ENCODE data around the gene FAM3D. TPM values are rescaled to one million over a fixed set of nuclear protein-coding genes. Genes with fewer than 3 reads are reported as not detected.

Gene FAM3D
- total and polyA plus RNA-seq, 3 donors from 2014 or later: 0.19 to 0.41 TPM; not detected in 1

DNA sequence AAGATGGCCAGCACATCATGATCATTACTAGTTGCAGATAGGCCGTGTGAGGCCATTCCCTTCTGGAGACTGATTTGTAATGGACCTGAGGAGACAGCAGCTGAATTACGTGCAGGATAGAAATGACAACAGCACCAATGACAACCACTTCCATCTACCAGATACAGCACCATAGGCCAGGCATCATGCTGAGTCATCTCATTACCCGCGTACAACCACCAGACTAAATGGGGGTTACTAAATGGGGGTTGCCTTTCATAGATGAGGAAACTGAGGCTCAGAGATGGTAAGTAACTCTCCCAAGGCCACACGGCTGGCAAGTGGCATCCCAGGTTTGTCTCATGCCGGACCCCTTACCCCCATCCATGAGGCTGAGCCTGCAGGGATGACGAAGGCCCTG is 56.6 kb downstream of the FAM3D start:
- TF ChIP-seq POLR2A (IDR thresholded peaks at IDR 0.05): no peak

GRCh38 chr3:58608648-58609047 is 57.9 kb downstream of the FAM3D start:
- 89 to 97% methylated on average over 5 of the region's 5 CpGs for WGBS, 2 donors
- no peaks in the 10 kb centered on the region for H3K36me3 ChIP-seq (ENCODE audit: low read depth, missing control alignments)
- H3K4me3 ChIP-seq: no peak overlapping the region
- intact Hi-C loops (cut with DNase I; ENCODE audit: low total_unique reads): no loop called here
- no peak for DNase-seq
- no peaks in the 10 kb centered on the region for H3K27me3 ChIP-seq
- H3K9me3 ChIP-seq: no peaks in the 10 kb centered on the region
- H3K27ac ChIP-seq: no peak overlapping the region
- no peak for TF ChIP-seq CTCF (IDR thresholded peaks at IDR 0.05)
- TF ChIP-seq POLR2A (IDR thresholded peaks at IDR 0.05): no peak
- no peaks in the 10 kb centered on the region for H3K4me1 ChIP-seq

More for the DNA sequence above, 56.6 kb downstream of the FAM3D start:
- 85 to 94% methylated on average over 6 to 7 of the region's 7 CpGs for WGBS, 2 donors
- no peaks in the 10 kb centered on the region for H3K27me3 ChIP-seq
- H3K9me3 ChIP-seq: no peaks in the 10 kb centered on the region
- intact Hi-C loops (cut with DNase I; ENCODE audit: low total_unique reads): no loop called here
- no peak for DNase-seq
- no peak overlapping the region for H3K27ac ChIP-seq
- H3K4me1 ChIP-seq: no peaks in the 10 kb centered on the region
- no peak overlapping the region for H3K4me3 ChIP-seq
- no peaks in the 10 kb centered on the region for H3K36me3 ChIP-seq (ENCODE audit: low read depth, missing control alignments)

- Histone ChIP-seq H3K4me1 (no peaks in the 10 kb centered on the region), H3K27me3 (no peaks in the 10 kb centered on the region), H3K36me3 (ENCODE audit: low read depth, missing control alignments) (no peaks in the 10 kb centered on the region), H3K9me3 (no peaks in the 10 kb centered on the region), H3K27ac (no peak overlapping the region), H3K4me3 (no peak overlapping the region)
- TF ChIP-seq POLR2A (IDR thresholded peaks at IDR 0.05): no peak
- no peak for TF ChIP-seq CTCF (IDR thresholded peaks at IDR 0.05)
- 83 to 85% methylated on average over 4 of the region's 4 CpGs for WGBS, 2 donors
- intact Hi-C loops (cut with DNase I; ENCODE audit: low total_unique reads): no loop called here
- no peak for DNase-seq
Observed at GRCh38 chr3:58607816-58608215, 58.8 kb downstream of the FAM3D start.

- no peaks in the 10 kb centered on the region for H3K36me3 ChIP-seq (ENCODE audit: low read depth, missing control alignments)
- no peaks in the 10 kb centered on the region for H3K9me3 ChIP-seq
- 86 to 93% methylated on average over 1 of the region's 1 CpG for WGBS, 2 donors
- intact Hi-C loops (cut with DNase I; ENCODE audit: low total_unique reads): no loop called here
- TF ChIP-seq CTCF (IDR thresholded peaks at IDR 0.05) (no peak), POLR2A (IDR thresholded peaks at IDR 0.05) (no peak)
- H3K4me3 ChIP-seq: no peak overlapping the region
- no peaks in the 10 kb centered on the region for H3K4me1 ChIP-seq
- no peak overlapping the region for H3K27ac ChIP-seq
- no peaks in the 10 kb centered on the region for H3K27me3 ChIP-seq
- no peak for DNase-seq
Observed at GRCh38 chr3:58606693-58607092, 59.9 kb downstream of the FAM3D start.

DNA sequence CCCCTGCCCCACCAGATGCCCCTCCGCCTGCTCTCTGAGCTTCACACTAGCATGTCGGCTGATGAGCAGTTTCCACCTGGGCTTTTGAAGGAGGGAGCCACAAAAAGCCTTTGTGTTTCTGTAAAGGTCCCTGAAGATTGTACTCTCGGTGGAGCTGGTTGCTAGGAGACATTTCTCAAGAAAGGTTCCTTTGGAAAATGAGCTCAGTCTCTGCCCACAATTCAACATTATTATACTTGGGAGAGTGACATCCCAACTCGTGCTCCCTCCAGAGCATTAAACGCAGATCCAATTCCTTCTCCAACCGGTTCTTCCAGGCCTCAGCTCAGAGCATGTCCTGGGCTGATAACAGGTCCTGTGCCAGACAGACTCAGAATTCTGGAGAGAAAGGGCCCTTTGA is 62.5 kb downstream of the FAM3D start:
- H3K27ac ChIP-seq: no peak overlapping the region
- no peaks in the 10 kb centered on the region for H3K36me3 ChIP-seq (ENCODE audit: low read depth, missing control alignments)
- H3K27me3 ChIP-seq: no peaks in the 10 kb centered on the region
- no peak for TF ChIP-seq POLR2A (IDR thresholded peaks at IDR 0.05)
- TF ChIP-seq CTCF (IDR thresholded peaks at IDR 0.05): no peak
- 78 to 85% methylated on average over 4 to 6 of the region's 6 CpGs for WGBS, 2 donors
- no peaks in the 10 kb centered on the region for H3K4me1 ChIP-seq
- intact Hi-C loops (cut with DNase I; ENCODE audit: low total_unique reads): no loop called here
- DNase-seq: no peak
- no peak overlapping the region for H3K4me3 ChIP-seq
- H3K9me3 ChIP-seq: no peaks in the 10 kb centered on the region

All from testis (tissue), 3 donors.